Measurements from ENCODE around the gene SH2D1B.
A peak's percentile ranks its signal among the peaks of the same experiment; 100 is the strongest.

Gene SH2D1B

DNA sequence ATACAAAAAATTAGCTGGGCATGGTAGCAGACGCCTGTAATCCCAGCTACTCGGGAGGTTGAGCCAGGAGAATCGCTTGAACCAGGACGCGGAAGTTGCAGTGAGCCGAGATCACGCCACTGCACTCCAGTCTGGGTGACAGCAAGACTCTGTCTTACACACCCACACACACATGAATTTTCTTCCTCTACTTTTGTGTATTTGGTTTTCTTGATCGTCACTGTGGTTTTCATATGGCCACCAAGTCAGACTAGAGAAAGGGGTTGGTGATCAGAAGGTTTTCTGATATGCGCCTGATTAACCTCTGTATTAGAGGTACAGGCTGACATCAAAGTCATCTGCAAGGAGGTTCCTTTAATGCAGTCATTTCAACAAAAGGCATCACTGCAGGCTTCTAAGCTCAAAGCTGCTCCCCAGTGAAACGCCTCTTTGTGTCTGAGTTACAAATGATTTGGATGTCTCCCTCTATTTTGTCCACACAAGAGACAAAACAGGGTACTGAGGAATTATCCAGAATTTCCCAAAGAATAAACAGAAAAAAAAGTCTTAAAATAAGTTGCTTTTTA is 11.1 kb downstream of the SH2D1B start:
- H3K9ac ChIP-seq (ENCODE audit: low read depth in 1 of 2, low read length in 2 of 2) = no peak overlapping the region
- no peaks in the 10 kb centered on the region for H3K4me1 ChIP-seq (ENCODE audit: control insufficient read depth in 1 of 2, insufficient read depth in 2 of 2, low read length in 2 of 2)
- no peaks in the 10 kb centered on the region for H3K9me3 ChIP-seq (ENCODE audit: control insufficient read depth in 1 of 2, low read length in 2 of 2)
- no peaks in the 10 kb centered on the region for H3K27me3 ChIP-seq (ENCODE audit: control insufficient read depth in 1 of 2, insufficient read depth in 2 of 2, low read length in 2 of 2)
- no peaks in the 10 kb centered on the region for H3K36me3 ChIP-seq (ENCODE audit: control insufficient read depth in 1 of 2, insufficient read depth in 2 of 2, low read length in 2 of 2)
- H3K4me3 ChIP-seq (ENCODE audit: low read depth in 1 of 2, low read length in 2 of 2) = no peak overlapping the region
- H3K27ac ChIP-seq (ENCODE audit: low read depth, low read length) = no peak overlapping the region

DNA sequence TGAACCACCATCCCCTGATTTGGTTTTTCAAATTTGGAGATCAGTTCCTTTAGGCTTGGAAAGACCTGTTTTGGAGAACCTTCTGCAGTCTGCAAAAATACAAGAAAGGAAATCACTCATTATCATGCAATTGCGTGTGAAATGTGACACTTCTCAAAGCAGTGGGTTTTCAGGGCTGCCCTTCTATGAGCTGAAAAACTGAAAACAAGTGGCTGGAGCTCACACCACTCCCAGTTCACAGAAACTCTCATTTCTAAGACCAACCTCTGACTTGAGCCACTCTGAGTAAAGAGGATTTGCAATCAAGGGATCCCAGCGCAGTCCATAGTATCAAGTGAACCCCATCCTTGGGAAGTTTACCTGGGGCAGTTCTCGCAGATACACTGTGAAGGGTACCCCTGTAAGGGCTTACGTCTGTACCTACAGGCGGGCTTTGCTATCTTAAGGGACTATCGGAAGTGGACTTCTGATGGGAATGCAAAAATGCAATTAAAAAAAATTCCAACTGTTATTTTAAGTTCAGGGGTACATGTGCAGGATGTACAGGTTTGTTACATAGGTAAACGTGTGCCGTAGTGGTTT is 12.8 kb downstream of the SH2D1B start:
- Histone ChIP-seq H3K9ac (ENCODE audit: low read depth in 1 of 2, low read length in 2 of 2) (no peak overlapping the region), H3K27ac (ENCODE audit: low read depth, low read length) (no peak overlapping the region), H3K4me3 (ENCODE audit: low read depth in 1 of 2, low read length in 2 of 2) (no peak overlapping the region), H3K36me3 (ENCODE audit: control insufficient read depth in 1 of 2, insufficient read depth in 2 of 2, low read length in 2 of 2) (no peaks in the 10 kb centered on the region), H3K27me3 (ENCODE audit: control insufficient read depth in 1 of 2, insufficient read depth in 2 of 2, low read length in 2 of 2) (no peaks in the 10 kb centered on the region), H3K4me1 (ENCODE audit: control insufficient read depth in 1 of 2, insufficient read depth in 2 of 2, low read length in 2 of 2) (no peaks in the 10 kb centered on the region), H3K9me3 (ENCODE audit: control insufficient read depth in 1 of 2, low read length in 2 of 2) (no peaks in the 10 kb centered on the region)

DNA sequence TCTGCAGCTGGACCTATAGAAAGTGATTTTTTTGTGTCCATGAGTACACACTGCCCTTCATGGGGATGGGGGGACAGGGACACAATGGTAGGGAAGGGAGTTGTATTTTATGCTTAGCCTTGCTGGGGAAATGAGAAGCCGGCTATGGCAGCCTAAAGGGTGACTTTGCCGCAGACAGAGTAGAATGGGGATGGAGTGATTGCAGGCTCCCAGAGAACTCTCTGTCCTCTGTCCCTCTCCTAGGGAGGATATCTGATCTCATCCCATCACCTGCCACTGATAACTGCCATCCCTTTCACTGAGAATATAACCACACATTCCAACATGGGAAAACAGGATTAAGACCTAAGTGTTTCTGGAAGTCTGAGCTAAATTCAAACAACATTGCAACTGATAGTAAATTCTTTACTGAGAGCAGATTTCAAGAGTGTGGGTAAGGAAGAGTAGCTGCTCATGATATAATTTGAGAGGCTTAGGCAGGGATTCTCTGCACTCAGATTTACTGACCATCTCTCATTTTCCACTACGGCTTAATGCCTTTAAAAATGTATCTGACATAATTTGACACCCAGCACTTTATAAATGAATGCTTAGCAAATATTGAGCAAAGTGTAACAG is 13.9 kb downstream of the SH2D1B start:
- no peak overlapping the region for H3K9ac ChIP-seq (ENCODE audit: low read depth in 1 of 2, low read length in 2 of 2)
- no peaks in the 10 kb centered on the region for H3K4me1 ChIP-seq (ENCODE audit: control insufficient read depth in 1 of 2, insufficient read depth in 2 of 2, low read length in 2 of 2)
- H3K36me3 ChIP-seq (ENCODE audit: control insufficient read depth in 1 of 2, insufficient read depth in 2 of 2, low read length in 2 of 2) = no peaks in the 10 kb centered on the region
- H3K27ac ChIP-seq (ENCODE audit: low read depth, low read length) = no peak overlapping the region
- no peak overlapping the region for H3K4me3 ChIP-seq (ENCODE audit: low read depth in 1 of 2, low read length in 2 of 2)
- no peaks in the 10 kb centered on the region for H3K27me3 ChIP-seq (ENCODE audit: control insufficient read depth in 1 of 2, insufficient read depth in 2 of 2, low read length in 2 of 2)
- no peaks in the 10 kb centered on the region for H3K9me3 ChIP-seq (ENCODE audit: control insufficient read depth in 1 of 2, low read length in 2 of 2)

DNA sequence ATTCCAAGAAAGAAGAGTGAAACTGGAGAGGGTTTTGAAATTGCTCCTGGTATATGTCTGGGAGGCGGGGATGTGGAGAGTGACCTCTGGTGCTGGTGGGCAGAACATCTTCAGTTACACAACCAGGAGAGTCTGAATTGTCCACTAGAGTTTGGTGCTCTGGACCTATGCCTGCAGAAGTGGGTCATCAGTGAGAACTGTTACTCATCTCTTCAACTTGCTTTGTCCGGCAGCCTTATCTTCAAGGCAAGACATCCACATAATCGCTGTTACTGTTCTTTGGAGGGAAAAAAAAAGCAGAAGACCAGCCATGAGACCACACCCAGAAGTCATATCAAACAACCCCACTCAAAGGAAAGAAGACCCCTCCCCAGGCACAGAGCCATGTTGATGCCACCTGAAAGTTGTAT is 14.9 kb downstream of the SH2D1B start:
- H3K27me3 ChIP-seq (ENCODE audit: control insufficient read depth in 1 of 2, insufficient read depth in 2 of 2, low read length in 2 of 2) = no peaks in the 10 kb centered on the region
- H3K9ac ChIP-seq (ENCODE audit: low read depth in 1 of 2, low read length in 2 of 2) = no peak overlapping the region
- H3K4me1 ChIP-seq (ENCODE audit: control insufficient read depth in 1 of 2, insufficient read depth in 2 of 2, low read length in 2 of 2) = peaks cover 0 to under 1% of the 10 kb centered on the region in 2 donors
- no peaks in the 10 kb centered on the region for H3K36me3 ChIP-seq (ENCODE audit: control insufficient read depth in 1 of 2, insufficient read depth in 2 of 2, low read length in 2 of 2)
- no peaks in the 10 kb centered on the region for H3K9me3 ChIP-seq (ENCODE audit: control insufficient read depth in 1 of 2, low read length in 2 of 2)
- H3K4me3 ChIP-seq (ENCODE audit: low read depth in 1 of 2, low read length in 2 of 2) = no peak overlapping the region
- no peak overlapping the region for H3K27ac ChIP-seq (ENCODE audit: low read depth, low read length)

DNA sequence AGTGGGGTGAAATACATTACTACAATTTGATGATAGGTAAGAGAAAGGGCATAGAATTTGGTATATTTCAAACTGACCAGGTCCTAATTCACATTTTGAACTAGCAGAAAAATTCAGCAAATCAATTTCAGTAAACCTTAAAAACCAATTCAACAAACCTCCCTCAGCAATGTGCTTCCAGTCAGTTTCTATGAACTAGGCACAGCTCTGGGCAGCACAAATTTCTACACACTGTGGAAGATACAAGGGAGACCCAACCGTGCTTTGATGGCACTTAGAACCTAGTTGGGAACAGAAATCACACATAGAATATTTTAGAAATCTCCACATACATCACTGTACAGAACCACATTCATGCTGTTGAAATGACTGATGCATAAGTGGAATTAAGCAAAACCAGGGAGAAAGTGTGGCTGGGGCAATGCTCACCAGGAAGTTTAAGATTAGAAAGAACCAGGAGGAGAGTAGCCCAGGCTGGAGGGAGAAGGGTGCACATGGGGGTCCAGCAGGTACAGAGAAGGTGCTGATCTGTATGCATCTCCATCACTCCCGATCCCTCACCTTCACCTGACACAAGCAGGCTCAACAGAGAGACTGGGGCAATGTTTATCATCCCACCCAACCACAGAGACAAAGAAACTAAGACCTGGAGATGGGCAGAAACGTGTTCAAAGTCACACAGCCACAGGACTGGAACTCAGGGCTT is 15.6 kb downstream of the SH2D1B start:
- H3K9ac ChIP-seq (ENCODE audit: low read depth in 1 of 2, low read length in 2 of 2) = no peak overlapping the region
- peaks cover 0 to 7% of the 10 kb centered on the region in 2 donors for H3K4me1 ChIP-seq (ENCODE audit: control insufficient read depth in 1 of 2, insufficient read depth in 2 of 2, low read length in 2 of 2)
- H3K36me3 ChIP-seq (ENCODE audit: control insufficient read depth in 1 of 2, insufficient read depth in 2 of 2, low read length in 2 of 2) = no peaks in the 10 kb centered on the region
- H3K4me3 ChIP-seq (ENCODE audit: low read depth in 1 of 2, low read length in 2 of 2) = no peak overlapping the region
- no peak overlapping the region for H3K27ac ChIP-seq (ENCODE audit: low read depth, low read length)
- H3K9me3 ChIP-seq (ENCODE audit: control insufficient read depth in 1 of 2, low read length in 2 of 2) = no peaks in the 10 kb centered on the region
- no peaks in the 10 kb centered on the region for H3K27me3 ChIP-seq (ENCODE audit: control insufficient read depth in 1 of 2, insufficient read depth in 2 of 2, low read length in 2 of 2)

DNA sequence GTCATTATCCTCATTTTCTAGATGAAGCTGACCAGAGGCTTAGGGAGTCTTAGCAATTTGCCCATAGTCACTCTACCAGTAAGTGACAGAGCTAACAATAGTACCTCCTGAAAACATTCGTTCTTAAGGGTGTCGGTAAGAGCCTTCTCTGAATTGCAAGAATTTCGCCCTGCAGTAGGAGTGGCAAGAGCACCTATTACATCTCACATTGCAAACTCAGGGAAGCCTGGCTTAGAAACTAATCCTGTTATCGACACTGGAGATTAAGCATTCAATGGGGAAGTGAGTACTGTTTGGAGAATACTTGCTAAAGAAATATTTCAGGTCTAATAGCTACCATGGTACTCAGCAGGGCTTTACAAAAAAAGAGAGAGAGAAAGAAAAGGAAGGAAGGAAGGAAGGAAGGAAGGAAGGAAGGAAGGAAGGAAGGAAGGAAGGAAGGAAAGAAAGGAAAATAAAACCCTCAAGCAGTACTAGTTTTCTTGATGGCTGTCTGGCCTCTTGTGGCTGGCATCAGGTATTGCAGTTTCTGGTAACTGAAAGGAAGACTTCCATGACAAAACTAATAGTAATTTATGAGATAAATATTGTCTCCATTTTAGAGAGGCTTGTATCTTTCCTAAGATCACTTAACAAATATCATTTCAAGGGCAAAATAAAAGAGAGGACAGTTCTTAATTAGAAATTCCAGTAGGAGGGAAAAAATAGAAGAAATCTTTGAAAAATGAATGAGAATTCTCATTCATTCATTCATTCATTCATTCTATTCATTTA is 20.0 kb downstream of the SH2D1B start:
- no peaks in the 10 kb centered on the region for H3K36me3 ChIP-seq (ENCODE audit: control insufficient read depth in 1 of 2, insufficient read depth in 2 of 2, low read length in 2 of 2)
- H3K9ac ChIP-seq (ENCODE audit: low read depth in 1 of 2, low read length in 2 of 2) = no peak overlapping the region
- H3K4me1 ChIP-seq (ENCODE audit: control insufficient read depth in 1 of 2, insufficient read depth in 2 of 2, low read length in 2 of 2) = peaks cover 7 to 30% of the 10 kb centered on the region in 2 donors
- no peak overlapping the region for H3K27ac ChIP-seq (ENCODE audit: low read depth, low read length)
- no peaks in the 10 kb centered on the region for H3K27me3 ChIP-seq (ENCODE audit: control insufficient read depth in 1 of 2, insufficient read depth in 2 of 2, low read length in 2 of 2)
- H3K4me3 ChIP-seq (ENCODE audit: low read depth in 1 of 2, low read length in 2 of 2) = no peak overlapping the region
- no peaks in the 10 kb centered on the region for H3K9me3 ChIP-seq (ENCODE audit: control insufficient read depth in 1 of 2, low read length in 2 of 2)

DNA sequence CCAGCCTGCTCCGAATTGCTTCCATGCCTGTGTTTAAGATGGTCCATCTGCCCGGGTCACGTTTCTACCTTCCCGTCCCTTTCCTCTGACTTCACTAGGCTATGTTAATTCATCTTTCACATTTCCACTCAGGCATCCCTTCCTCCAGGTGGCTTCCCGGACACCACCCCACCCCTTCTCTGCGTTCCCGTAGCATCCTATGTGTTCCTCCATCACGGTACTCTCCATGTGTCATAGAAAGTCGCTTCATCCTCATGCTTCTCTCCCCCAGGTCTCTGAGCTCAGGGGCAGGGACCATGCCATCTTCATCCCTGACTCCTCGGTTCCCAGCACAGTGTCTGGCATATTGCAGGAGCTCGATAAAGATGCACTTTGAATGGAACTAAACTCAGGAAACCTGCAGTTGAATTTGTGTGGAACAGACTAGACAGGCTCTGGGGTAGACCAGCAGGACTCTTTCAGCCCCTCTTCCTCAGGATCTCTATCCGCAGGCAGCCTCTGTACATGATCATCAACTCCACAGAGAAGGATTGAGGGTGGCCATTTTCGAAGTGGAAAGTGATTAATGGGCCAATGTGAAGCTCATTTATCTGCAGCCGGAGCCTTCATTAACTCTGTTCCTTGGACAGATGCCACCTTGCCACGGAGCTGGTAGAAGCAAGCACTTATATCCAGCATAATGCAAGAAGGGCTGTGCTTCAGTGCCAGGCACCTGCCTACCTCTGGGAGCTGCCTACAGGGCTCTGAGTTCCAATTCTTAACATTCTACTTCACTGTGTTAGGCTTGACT is 21.3 kb downstream of the SH2D1B start:
- no peaks in the 10 kb centered on the region for H3K27me3 ChIP-seq (ENCODE audit: control insufficient read depth in 1 of 2, insufficient read depth in 2 of 2, low read length in 2 of 2)

DNA sequence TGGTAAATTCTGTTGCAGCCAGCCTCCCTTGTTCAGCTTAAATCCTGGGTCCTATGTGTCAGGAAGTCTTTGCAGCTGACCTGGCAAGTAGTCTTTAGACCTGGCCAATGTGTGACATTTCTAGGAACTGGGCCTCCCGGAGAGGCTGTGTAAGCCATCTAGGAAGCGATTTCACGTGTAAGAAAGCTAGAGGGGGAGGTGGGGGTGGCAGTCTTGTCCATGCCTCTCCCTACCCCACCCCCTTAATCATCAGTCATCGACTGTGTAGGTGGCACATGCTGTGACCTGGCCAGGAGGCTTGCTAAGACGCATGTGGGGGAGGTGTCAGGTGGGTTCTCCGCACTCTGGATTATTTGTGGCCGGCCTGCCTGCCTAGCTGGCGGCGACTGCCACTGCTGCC is 22.0 kb downstream of the SH2D1B start:
- H3K27me3 ChIP-seq (ENCODE audit: control insufficient read depth in 1 of 2, insufficient read depth in 2 of 2, low read length in 2 of 2) = no peaks in the 10 kb centered on the region
- no peaks in the 10 kb centered on the region for H3K9me3 ChIP-seq (ENCODE audit: control insufficient read depth in 1 of 2, low read length in 2 of 2)
- H3K36me3 ChIP-seq (ENCODE audit: control insufficient read depth in 1 of 2, insufficient read depth in 2 of 2, low read length in 2 of 2) = no peaks in the 10 kb centered on the region
- H3K9ac ChIP-seq (ENCODE audit: low read depth in 1 of 2, low read length in 2 of 2) = no peak overlapping the region
- no peak overlapping the region for H3K4me3 ChIP-seq (ENCODE audit: low read depth in 1 of 2, low read length in 2 of 2)
- no peak overlapping the region for H3K27ac ChIP-seq (ENCODE audit: low read depth, low read length)
- H3K4me1 ChIP-seq (ENCODE audit: control insufficient read depth in 1 of 2, insufficient read depth in 2 of 2, low read length in 2 of 2) = peaks cover 7 to 30% of the 10 kb centered on the region in 2 donors

More for the DNA sequence above, 21.3 kb downstream of the SH2D1B start:
- no peaks in the 10 kb centered on the region for H3K9me3 ChIP-seq (ENCODE audit: control insufficient read depth in 1 of 2, low read length in 2 of 2)
- no peaks in the 10 kb centered on the region for H3K36me3 ChIP-seq (ENCODE audit: control insufficient read depth in 1 of 2, insufficient read depth in 2 of 2, low read length in 2 of 2)
- H3K9ac ChIP-seq (ENCODE audit: low read depth in 1 of 2, low read length in 2 of 2) = no peak overlapping the region
- no peak overlapping the region for H3K4me3 ChIP-seq (ENCODE audit: low read depth in 1 of 2, low read length in 2 of 2)
- H3K4me1 ChIP-seq (ENCODE audit: control insufficient read depth in 1 of 2, insufficient read depth in 2 of 2, low read length in 2 of 2) = peaks cover 7 to 30% of the 10 kb centered on the region in 2 donors
- no peak overlapping the region for H3K27ac ChIP-seq (ENCODE audit: low read depth, low read length)

DNA sequence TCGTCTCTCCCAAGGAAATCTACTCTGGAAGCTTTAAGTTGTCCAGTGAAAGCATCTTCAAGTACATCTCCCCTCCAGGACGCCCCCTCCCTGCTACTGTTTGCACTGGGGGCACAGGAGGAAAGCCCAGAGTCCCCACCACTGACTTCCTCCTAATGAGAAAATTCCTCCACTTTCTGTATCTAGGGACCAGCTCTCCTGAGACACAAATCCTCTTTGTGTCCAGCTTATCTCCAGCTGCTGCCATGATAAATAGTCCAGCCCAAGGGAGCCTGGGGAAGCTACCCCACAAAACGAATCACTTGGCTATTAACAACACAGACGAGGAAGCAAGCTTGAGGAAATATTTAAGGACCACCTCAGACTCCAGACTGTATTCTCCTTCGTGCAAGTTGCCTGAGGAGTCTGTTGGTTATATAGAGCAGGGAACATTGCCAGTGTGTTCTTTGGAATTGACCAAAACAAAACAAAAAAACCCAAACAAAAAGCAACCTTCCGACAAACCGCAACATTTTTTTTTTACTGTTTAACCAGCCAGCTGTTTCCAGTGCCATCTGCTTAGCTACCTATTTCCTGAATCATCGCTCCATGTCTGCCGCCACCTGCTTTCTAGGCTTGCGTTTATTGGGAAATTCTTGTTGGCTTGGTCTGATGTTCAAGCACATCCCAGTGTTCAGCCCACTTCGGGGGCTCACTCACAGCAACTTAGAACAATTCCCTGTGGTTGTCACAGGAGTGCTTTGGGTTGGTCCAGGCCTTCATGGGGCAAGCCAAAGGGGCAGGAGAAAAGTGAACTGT is 22.7 kb downstream of the SH2D1B start:
- no peaks in the 10 kb centered on the region for H3K27me3 ChIP-seq (ENCODE audit: control insufficient read depth in 1 of 2, insufficient read depth in 2 of 2, low read length in 2 of 2)
- H3K9ac ChIP-seq (ENCODE audit: low read depth in 1 of 2, low read length in 2 of 2) = no peak overlapping the region
- H3K9me3 ChIP-seq (ENCODE audit: control insufficient read depth in 1 of 2, low read length in 2 of 2) = no peaks in the 10 kb centered on the region
- peaks cover 0 to 1% of the 10 kb centered on the region in 2 donors for H3K36me3 ChIP-seq (ENCODE audit: control insufficient read depth in 1 of 2, insufficient read depth in 2 of 2, low read length in 2 of 2)
- no peak overlapping the region for H3K27ac ChIP-seq (ENCODE audit: low read depth, low read length)
- peak overlapping the region in 1 of 2 donors; percentile 36 for H3K4me3 ChIP-seq (ENCODE audit: low read depth in 1 of 2, low read length in 2 of 2)
- H3K4me1 ChIP-seq (ENCODE audit: control insufficient read depth in 1 of 2, insufficient read depth in 2 of 2, low read length in 2 of 2) = peaks cover 7 to 30% of the 10 kb centered on the region in 2 donors

Measured in duodenal mucosa (tissue), 2 donors.